Neural crest cell (in vitro differentiated cells): ENCODE results near the gene KRT5. TPM values are rescaled to one million over a fixed set of nuclear protein-coding genes. Genes with fewer than 3 reads are reported as not detected.

Experiments
- DNase-seq: peaks from one replicate; pipeline ENCODE4 v3.0.0; 2021; ENCODE audit warnings: low read depth, mixed read lengths, low spot score
- H3K27ac Mint-ChIP-seq: one replicate; pipeline ENCODE4 v1.8.0; 2021; ENCODE audit warnings: mild to moderate bottlenecking, mixed read lengths; ENCODE audit not compliant: unreplicated experiment
- H3K27me3 Mint-ChIP-seq: 2 replicates; pipeline ENCODE4 v1.8.0; 2021; ENCODE audit warnings: low read depth, mild to moderate bottlenecking, mixed read lengths
- H3K36me3 Mint-ChIP-seq: 2 replicates; pipeline ENCODE4 v1.8.0; 2021; ENCODE audit warnings: low read depth, mild to moderate bottlenecking, mixed read lengths
- H3K4me1 Mint-ChIP-seq: 2 replicates; pipeline ENCODE4 v1.8.0; 2021; ENCODE audit warnings: mixed read lengths
- H3K4me3 Mint-ChIP-seq: one replicate; pipeline ENCODE4 v1.8.0; 2021; ENCODE audit warnings: mild to moderate bottlenecking, mixed read lengths
- H3K9me3 Mint-ChIP-seq: 2 replicates; pipeline ENCODE4 v1.8.0; 2021; ENCODE audit warnings: mixed read lengths
- CTCF ChIP-seq: fragments of 200-600 bp; sonication (generic); conservative IDR thresholded peaks from 2 replicates; pipeline ENCODE4 v1.5.0; 2021; ENCODE audit warnings: antibody characterized with exemption, mild to moderate bottlenecking
- total RNA-seq: library from RNA; stranded (reverse); gene quantifications from 2 replicates; pipeline ENCODE4 v1.2.1, GENCODE V29; 2021

The KRT5 gene
- total RNA-seq, 1 donor from 2014 or later, result not detected

- H3K27ac Mint-ChIP-seq, result no peak overlapping the region
- no peaks in the 10 kb centered on the region for H3K4me1 Mint-ChIP-seq
- no peak for TF ChIP-seq CTCF
- H3K9me3 Mint-ChIP-seq, result no peaks in the 10 kb centered on the region
- DNase-seq, result no peak
- H3K27me3 Mint-ChIP-seq, result no peaks in the 10 kb centered on the region
- H3K4me3 Mint-ChIP-seq, result no peak overlapping the region
- H3K36me3 Mint-ChIP-seq, result no peaks in the 10 kb centered on the region
Measured at GRCh38 chr12:52528641-52529143, 8.5 kb upstream of the KRT5 start.

- Mint-ChIP-seq H3K36me3 (no peaks in the 10 kb centered on the region), H3K9me3 (no peaks in the 10 kb centered on the region), H3K4me3 (no peak overlapping the region), H3K27me3 (no peaks in the 10 kb centered on the region), H3K27ac (peak overlapping the region; percentile 67), H3K4me1 (no peaks in the 10 kb centered on the region)
- no peak for TF ChIP-seq CTCF
- DNase-seq, result no peak
Measured at GRCh38 chr12:52527121-52527800, 7.1 kb upstream of the KRT5 start.

- Mint-ChIP-seq H3K9me3 (no peaks in the 10 kb centered on the region), H3K4me3 (no peak overlapping the region), H3K27ac (no peak overlapping the region), H3K4me1 (no peaks in the 10 kb centered on the region), H3K27me3 (no peaks in the 10 kb centered on the region), H3K36me3 (no peaks in the 10 kb centered on the region)
- TF ChIP-seq CTCF, result no peak
- no peak for DNase-seq
Measured at GRCh38 chr12:52526511-52526951, 6.3 kb upstream of the KRT5 start.

GRCh38 chr12:52525661-52526499 lies 5.7 kb upstream of the KRT5 start:
- no peak for TF ChIP-seq CTCF
- H3K36me3 Mint-ChIP-seq, result no peaks in the 10 kb centered on the region
- H3K27me3 Mint-ChIP-seq, result no peaks in the 10 kb centered on the region
- H3K4me1 Mint-ChIP-seq, result no peaks in the 10 kb centered on the region
- H3K9me3 Mint-ChIP-seq, result no peaks in the 10 kb centered on the region
- H3K4me3 Mint-ChIP-seq, result no peak overlapping the region
- no peak overlapping the region for H3K27ac Mint-ChIP-seq
- DNase-seq, result no peak

GRCh38 chr12:52524898-52525591 lies 4.9 kb upstream of the KRT5 start:
- H3K4me3 Mint-ChIP-seq, result no peak overlapping the region
- H3K36me3 Mint-ChIP-seq, result no peaks in the 10 kb centered on the region
- no peaks in the 10 kb centered on the region for H3K4me1 Mint-ChIP-seq
- DNase-seq, result no peak
- no peak for TF ChIP-seq CTCF
- no peaks in the 10 kb centered on the region for H3K9me3 Mint-ChIP-seq
- H3K27ac Mint-ChIP-seq, result no peak overlapping the region
- H3K27me3 Mint-ChIP-seq, result no peaks in the 10 kb centered on the region
